ENCODE measurements around the gene LINC00632.
"Not testable (repeated sequence)": the region's sequence is repeated elsewhere in the genome, so short reads cannot be mapped to it uniquely, and the experiment has no call there.

Gene LINC00632

GRCh38 chrX:140709421-140709846, at the start of gene LINC00632:
Gene LINC00632, plus strand, starts transcription at chrX:140709759.
- no peak for DNase-seq (ENCODE audit: low read depth in 2 of 2)

GRCh38 chrX:140661643-140662042, 47.9 kb upstream of the LINC00632 start:
- no peak for DNase-seq (ENCODE audit: low read depth in 2 of 2)

GRCh38 chrX:140664939-140665338, 44.6 kb upstream of the LINC00632 start:
- DNase-seq (ENCODE audit: low read depth in 2 of 2) = no peak

- no peak for DNase-seq (ENCODE audit: low read depth in 2 of 2)
These were observed 36.5 kb upstream of the LINC00632 start for GRCh38 chrX:140672840-140673731.

GRCh38 chrX:140687706-140688105, 21.9 kb upstream of the LINC00632 start:
- no peak for DNase-seq (ENCODE audit: low read depth in 2 of 2)

- DNase-seq (ENCODE audit: low read depth in 2 of 2) = not testable (repeated sequence)
These were observed 18.0 kb upstream of the LINC00632 start for GRCh38 chrX:140691596-140691995.

- DNase-seq (ENCODE audit: low read depth in 2 of 2) = no peak
These were observed 11.9 kb upstream of the LINC00632 start for GRCh38 chrX:140697618-140698017.

- no peak for DNase-seq (ENCODE audit: low read depth in 2 of 2)
These were observed 8.1 kb upstream of the LINC00632 start for GRCh38 chrX:140701480-140701879.

GRCh38 chrX:140710710-140711109, 1.2 kb downstream of the LINC00632 start:
- DNase-seq (ENCODE audit: low read depth in 2 of 2) = no peak

- DNase-seq (ENCODE audit: low read depth in 2 of 2) = no peak
These were observed 2.3 kb downstream of the LINC00632 start for GRCh38 chrX:140711894-140712293.

GRCh38 chrX:140712413-140713173, 3.0 kb downstream of the LINC00632 start:
- no peak for DNase-seq (ENCODE audit: low read depth in 2 of 2)

GRCh38 chrX:140713174-140713539, 3.6 kb downstream of the LINC00632 start:
- DNase-seq (ENCODE audit: low read depth in 2 of 2) = no peak

GRCh38 chrX:140715787-140716186, 6.2 kb downstream of the LINC00632 start:
- no peak for DNase-seq (ENCODE audit: low read depth in 2 of 2)

GRCh38 chrX:140723121-140723715, 13.7 kb downstream of the LINC00632 start:
- DNase-seq (ENCODE audit: low read depth in 2 of 2) = no peak

- no peak for DNase-seq (ENCODE audit: low read depth in 2 of 2)
These were observed 14.8 kb downstream of the LINC00632 start for GRCh38 chrX:140724309-140724708.

GRCh38 chrX:140724736-140725135, 15.2 kb downstream of the LINC00632 start:
- DNase-seq (ENCODE audit: low read depth in 2 of 2) = no peak

- DNase-seq (ENCODE audit: low read depth in 2 of 2) = no peak
These were observed 15.9 kb downstream of the LINC00632 start for GRCh38 chrX:140725500-140725899.

- no peak for DNase-seq (ENCODE audit: low read depth in 2 of 2)
These were observed 24.3 kb downstream of the LINC00632 start for GRCh38 chrX:140733766-140734342.

GRCh38 chrX:140744085-140744484, 34.5 kb downstream of the LINC00632 start:
- no peak for DNase-seq (ENCODE audit: low read depth in 2 of 2)

GRCh38 chrX:140756941-140757340, 47.4 kb downstream of the LINC00632 start:
- no peak for DNase-seq (ENCODE audit: low read depth in 2 of 2)

GRCh38 chrX:140762061-140762460, 52.5 kb downstream of the LINC00632 start:
- DNase-seq (ENCODE audit: low read depth in 2 of 2) = peak in 1 of 2 donors; percentile 16

- DNase-seq (ENCODE audit: low read depth in 2 of 2) = no peak
These were observed 54.9 kb downstream of the LINC00632 start for GRCh38 chrX:140764401-140764919.

Measured in stimulated activated CD4-positive, alpha-beta T cell treated with anti-CD3 and anti-CD28 coated beads, Interleukin-15, amount 100 ng/mL, for 48 hours (primary cell).